ENCODE measurements around the gene USP17L26.

Gene USP17L26

GRCh38 chr4:9384126-9384525 is 49.7 kb downstream of the USP17L26 start:
- H3K36me3 ChIP-seq (ENCODE audit: control insufficient read depth in 1 of 2, insufficient read depth in 2 of 2, low read depth in 1 of 2, low read length in 2 of 2): no peaks in the 10 kb centered on the region
- no peaks in the 10 kb centered on the region for H3K4me1 ChIP-seq (ENCODE audit: control insufficient read depth, insufficient read depth, low read depth, low read length)
- no peak overlapping the region for H3K14ac ChIP-seq (ENCODE audit: low read length in 2 of 2)
- H3K4me2 ChIP-seq (ENCODE audit: low read length, poor library complexity, severe bottlenecking): no peak overlapping the region
- no peak overlapping the region for H3K4ac ChIP-seq (ENCODE audit: low read depth in 1 of 2, low read length in 2 of 2)
- H3K27me3 ChIP-seq (ENCODE audit: control insufficient read depth in 1 of 2, insufficient read depth in 1 of 2, low read length in 2 of 2): no peaks in the 10 kb centered on the region
- H3K27ac ChIP-seq (ENCODE audit: low read length, poor library complexity, severe bottlenecking): no peak overlapping the region
- H2AK5ac ChIP-seq (ENCODE audit: low read length, severe bottlenecking): no peak overlapping the region
- WGBS: 80% methylated on average over 1 of the region's 1 CpG
- no peak overlapping the region for H3K18ac ChIP-seq (ENCODE audit: low read depth in 1 of 2, low read length in 2 of 2)
- no peak overlapping the region for H4K8ac ChIP-seq (ENCODE audit: low read length)
- H2BK5ac ChIP-seq (ENCODE audit: low read depth, low read length, poor library complexity, severe bottlenecking): no peak overlapping the region
- no peak overlapping the region for H2BK12ac ChIP-seq (ENCODE audit: low read length in 2 of 2)
- no peak overlapping the region for H3K9ac ChIP-seq (ENCODE audit: low read length)
- H2AFZ ChIP-seq (ENCODE audit: low read depth, low read length): no peak overlapping the region
- no peak overlapping the region for H2BK120ac ChIP-seq (ENCODE audit: low read depth, low read length)
- no peak overlapping the region for H2BK15ac ChIP-seq (ENCODE audit: low read depth, poor library complexity, severe bottlenecking)
- DNase-seq: no peak
- no peak overlapping the region for H4K91ac ChIP-seq (ENCODE audit: low read length)
- no peak overlapping the region for H3K4me3 ChIP-seq (ENCODE audit: insufficient read depth in 1 of 2, low read depth in 1 of 2, low read length in 2 of 2)
- no peaks in the 10 kb centered on the region for H3K79me1 ChIP-seq (replicated peaks; ENCODE audit: low read length, poor library complexity, severe bottlenecking)
- no peak overlapping the region for H3K23ac ChIP-seq (ENCODE audit: low read length in 2 of 2)
- H3K9me3 ChIP-seq (ENCODE audit: control insufficient read depth, low read length): no peaks in the 10 kb centered on the region

Data from mesenchymal stem cell (in vitro differentiated cells and primary cell).